GM12878 (cell line): Measurements from ENCODE around the gene XRCC4.

Experiments used
- ASH2L ChIP-seq: fragments of 300-600, 200-600 bp; sonication (generic); IDR thresholded peaks from 2 replicates; pipeline ENCODE4 v1.6.1; 2017; ENCODE audit warnings: low read depth, mild to moderate bottlenecking, borderline replicate concordance
- POLR2AphosphoS5 ChIP-seq: IDR thresholded peaks from 2 replicates; pipeline ENCODE4 v1.6.1; 2011; ENCODE audit warnings: mild to moderate bottlenecking, low read length, inconsistent platforms
- RAD21 ChIP-seq: IDR thresholded peaks from 2 replicates; pipeline ENCODE4 v1.6.1; 2011; ENCODE audit warnings: mild to moderate bottlenecking, low read depth, low read length, moderate library complexity; ENCODE audit not compliant: insufficient read depth

DNA sequence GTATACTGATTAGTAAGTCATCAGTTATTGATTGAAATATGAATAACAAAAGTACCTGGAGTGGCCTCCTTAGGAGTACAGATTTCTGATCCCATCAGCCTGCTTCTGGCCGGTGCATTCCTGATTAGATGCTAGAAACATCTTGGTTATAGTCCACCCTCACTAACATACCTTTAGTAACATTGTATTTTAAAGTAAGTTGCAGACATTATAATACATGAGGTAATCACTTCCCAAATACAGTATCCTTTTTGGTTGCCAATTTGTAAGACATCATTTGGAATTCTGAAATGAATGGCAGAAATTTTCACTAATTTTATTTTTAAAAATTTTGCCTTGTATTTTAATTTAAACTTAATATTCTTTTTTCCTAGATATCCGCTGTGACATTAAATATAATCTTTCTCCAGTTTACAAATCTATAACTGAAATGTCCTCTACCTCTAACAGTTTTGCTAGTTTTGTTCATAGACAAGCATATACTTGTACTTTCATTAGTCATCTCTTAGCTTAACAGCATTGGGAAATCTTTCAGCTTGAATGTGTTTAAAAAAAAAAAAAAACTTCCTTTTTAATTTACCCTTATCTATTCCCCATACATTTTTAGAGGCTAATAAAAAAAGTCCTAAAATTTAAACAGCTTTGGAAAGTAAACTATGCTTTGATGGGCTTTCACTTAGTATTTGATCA is 178.9 kb downstream of the XRCC4 start:
- no peak for TF ChIP-seq RAD21
- no peak for TF ChIP-seq POLR2AphosphoS5
- no peak for TF ChIP-seq ASH2L
